ENCODE results near the gene TOMM34. TPM values are rescaled to one million over a fixed set of nuclear protein-coding genes. Genes with fewer than 3 reads are reported as not detected.

The TOMM34 gene
- total and polyA plus RNA-seq, 2 experiments from 2014 or later: 32.0 to 50.0 TPM

GRCh38 chr20:44928595-44928994, 31.6 kb downstream of the TOMM34 start:
- no peak for DNase-seq (ENCODE audit: low spot score)
- Histone ChIP-seq H3K27ac (no peak overlapping the region), H3K4me3 (no peak overlapping the region), H3K4me2 (no peak overlapping the region), H2AFZ (no peak overlapping the region), H3K36me3 (replicated peaks; ENCODE audit: insufficient read depth, low read depth) (no peaks in the 10 kb centered on the region), H3K9me2 (replicated peaks; ENCODE audit: insufficient read depth) (no peaks in the 10 kb centered on the region), H4K20me1 (ENCODE audit: insufficient read depth, poor library complexity, severe bottlenecking) (no peaks in the 10 kb centered on the region), H3K79me2 (no peaks in the 10 kb centered on the region), H3K27me3 (no peaks in the 10 kb centered on the region), H3K4me1 (ENCODE audit: insufficient read depth) (no peaks in the 10 kb centered on the region), H3K9me3 (ENCODE audit: low read depth) (no peaks in the 10 kb centered on the region)
- TF ChIP-seq CTCF (IDR thresholded peaks at IDR 0.05; ENCODE audit: poor library complexity) (no peak), EZH2 (IDR thresholded peaks at IDR 0.05; ENCODE audit: borderline replicate concordance) (no peak), EZH2phosphoT487 (IDR thresholded peaks at IDR 0.05; ENCODE audit: low read depth, severe bottlenecking, unreplicated experiment) (no peak)
- WGBS (ENCODE audit: low lambda C conversion rate, missing lambda C conversion rate): 100% methylated on average over 3 of the region's 3 CpGs

- Histone ChIP-seq H3K9me2 (replicated peaks; ENCODE audit: insufficient read depth) (no peaks in the 10 kb centered on the region), H3K27me3 (no peaks in the 10 kb centered on the region), H3K4me2 (no peak overlapping the region), H2AFZ (no peak overlapping the region), H3K4me3 (no peak overlapping the region), H4K20me1 (ENCODE audit: insufficient read depth, poor library complexity, severe bottlenecking) (no peaks in the 10 kb centered on the region), H3K36me3 (replicated peaks; ENCODE audit: insufficient read depth, low read depth) (no peaks in the 10 kb centered on the region), H3K27ac (no peak overlapping the region), H3K9me3 (ENCODE audit: low read depth) (no peaks in the 10 kb centered on the region), H3K4me1 (ENCODE audit: insufficient read depth) (no peaks in the 10 kb centered on the region), H3K79me2 (no peaks in the 10 kb centered on the region)
- WGBS (ENCODE audit: low lambda C conversion rate, missing lambda C conversion rate): 54% methylated on average over 4 of the region's 4 CpGs
- DNase-seq (ENCODE audit: low spot score): no peak
- no peak for TF ChIP-seq CTCF (IDR thresholded peaks at IDR 0.05; ENCODE audit: poor library complexity)
- no peak for TF ChIP-seq EZH2 (IDR thresholded peaks at IDR 0.05; ENCODE audit: borderline replicate concordance)
- no peak for TF ChIP-seq EZH2phosphoT487 (IDR thresholded peaks at IDR 0.05; ENCODE audit: low read depth, severe bottlenecking, unreplicated experiment)
Measured at GRCh38 chr20:44924541-44924940, 35.7 kb downstream of the TOMM34 start.

- H3K4me1 ChIP-seq (ENCODE audit: insufficient read depth): no peaks in the 10 kb centered on the region
- H3K4me3 ChIP-seq: no peak overlapping the region
- H4K20me1 ChIP-seq (ENCODE audit: insufficient read depth, poor library complexity, severe bottlenecking): no peaks in the 10 kb centered on the region
- no peaks in the 10 kb centered on the region for H3K9me3 ChIP-seq (ENCODE audit: low read depth)
- no peak overlapping the region for H2AFZ ChIP-seq
- no peaks in the 10 kb centered on the region for H3K27me3 ChIP-seq
- TF ChIP-seq CTCF (IDR thresholded peaks at IDR 0.05; ENCODE audit: poor library complexity) (no peak), EZH2 (IDR thresholded peaks at IDR 0.05; ENCODE audit: borderline replicate concordance) (no peak), EZH2phosphoT487 (IDR thresholded peaks at IDR 0.05; ENCODE audit: low read depth, severe bottlenecking, unreplicated experiment) (no peak)
- H3K36me3 ChIP-seq (replicated peaks; ENCODE audit: insufficient read depth, low read depth): no peaks in the 10 kb centered on the region
- H3K79me2 ChIP-seq: no peaks in the 10 kb centered on the region
- DNase-seq (ENCODE audit: low spot score): no peak
- WGBS (ENCODE audit: low lambda C conversion rate, missing lambda C conversion rate): 99% methylated on average over 14 of the region's 14 CpGs
- no peak overlapping the region for H3K4me2 ChIP-seq
- H3K27ac ChIP-seq: no peak overlapping the region
- no peaks in the 10 kb centered on the region for H3K9me2 ChIP-seq (replicated peaks; ENCODE audit: insufficient read depth)
Measured at GRCh38 chr20:44921447-44921846, 38.8 kb downstream of the TOMM34 start.

- no peak overlapping the region for H3K4me2 ChIP-seq
- H3K4me3 ChIP-seq: no peak overlapping the region
- H3K36me3 ChIP-seq (replicated peaks; ENCODE audit: insufficient read depth, low read depth): no peaks in the 10 kb centered on the region
- H3K9me3 ChIP-seq (ENCODE audit: low read depth): no peaks in the 10 kb centered on the region
- no peaks in the 10 kb centered on the region for H4K20me1 ChIP-seq (ENCODE audit: insufficient read depth, poor library complexity, severe bottlenecking)
- no peaks in the 10 kb centered on the region for H3K79me2 ChIP-seq
- 94% methylated on average over 10 of the region's 10 CpGs for WGBS (ENCODE audit: low lambda C conversion rate, missing lambda C conversion rate)
- no peaks in the 10 kb centered on the region for H3K9me2 ChIP-seq (replicated peaks; ENCODE audit: insufficient read depth)
- TF ChIP-seq EZH2phosphoT487 (IDR thresholded peaks at IDR 0.05; ENCODE audit: low read depth, severe bottlenecking, unreplicated experiment) (no peak), EZH2 (IDR thresholded peaks at IDR 0.05; ENCODE audit: borderline replicate concordance) (no peak), CTCF (IDR thresholded peaks at IDR 0.05; ENCODE audit: poor library complexity) (no peak)
- H2AFZ ChIP-seq: no peak overlapping the region
- H3K27ac ChIP-seq: no peak overlapping the region
- no peak for DNase-seq (ENCODE audit: low spot score)
- no peaks in the 10 kb centered on the region for H3K27me3 ChIP-seq
- H3K4me1 ChIP-seq (ENCODE audit: insufficient read depth): no peaks in the 10 kb centered on the region
Measured at GRCh38 chr20:44918761-44919160, 41.4 kb downstream of the TOMM34 start.
